CD14-positive monocyte (primary cell): Measurements from ENCODE around the gene GPRIN1. TPM values are rescaled to one million over a fixed set of nuclear protein-coding genes. Genes with fewer than 3 reads are reported as not detected.

Source experiments
- DNase-seq, 3 donors: peaks; one replicate each; pipeline ENCODE4 v3.0.0-alpha.2; 2011 to 2022
- H2AFZ ChIP-seq: 2 replicates; pipeline ENCODE4 v1.6.0; 2012; ENCODE audit warnings: mild to moderate bottlenecking, low read depth, low read length, inconsistent platforms; ENCODE audit not compliant: insufficient read depth, poor library complexity, severe bottlenecking
- H3K27ac ChIP-seq, 2 donors: 1 replicate in 1 of 2; 2 replicates in 1 of 2; pipeline ENCODE4 v1.5.1; 2012 to 2013; ENCODE audit warnings: low read length in 2 of 2, control low read depth in 1 of 2, inconsistent platforms in 1 of 2, low read depth in 1 of 2, mild to moderate bottlenecking in 1 of 2
- H3K27me3 ChIP-seq, 2 donors: one replicate each; pipeline versions ENCODE4 v1.6.0 to v1.6.1; 2011 to 2013; ENCODE audit warnings: low read length in 2 of 2; ENCODE audit not compliant: control insufficient read depth in 2 of 2, insufficient read depth in 2 of 2
- H3K36me3 ChIP-seq, 2 donors: replicated peaks in 1 of 2; 1 replicate in 1 of 2; 2 replicates in 1 of 2; pipeline versions ENCODE4 v1.5.1 to v1.6.1; 2012 to 2013; ENCODE audit warnings: low read length in 2 of 2, control low read depth in 1 of 2, inconsistent platforms in 1 of 2, mild to moderate bottlenecking in 1 of 2; ENCODE audit not compliant: insufficient read depth in 2 of 2, control insufficient read depth in 1 of 2
- H3K4me1 ChIP-seq, 2 donors: 1 replicate in 1 of 2; 2 replicates in 1 of 2; pipeline versions ENCODE4 v1.5.1 to v1.6.1; 2012 to 2013; ENCODE audit warnings: low read length in 2 of 2, control low read depth in 1 of 2, inconsistent platforms in 1 of 2, mild to moderate bottlenecking in 1 of 2, moderate library complexity in 1 of 2; ENCODE audit not compliant: insufficient read depth in 2 of 2, control insufficient read depth in 1 of 2
- H3K4me2 ChIP-seq: replicated peaks from 2 replicates; pipeline ENCODE3; 2012; ENCODE audit warnings: low read length, moderate library complexity, mild to moderate bottlenecking; ENCODE audit not compliant: poor library complexity, severe bottlenecking; ENCODE audit errors: extremely low read depth
- H3K4me3 ChIP-seq, 3 experiments: fragments of 200-600 bp in 1 of 3; sonication (generic) in 1 of 3; replicated peaks in 1 of 3; 1 replicate in 2 of 3; 2 replicates in 1 of 3; pipeline ENCODE4 v1.5.1; 2011 to 2013; ENCODE audit warnings: low read length in 3 of 3, mild to moderate bottlenecking in 3 of 3, control low read depth in 2 of 3, low read depth in 2 of 3, inconsistent platforms in 1 of 3, moderate library complexity in 1 of 3
- H3K79me2 ChIP-seq: 2 replicates; pipeline ENCODE4 v1.6.0; 2012; ENCODE audit warnings: mild to moderate bottlenecking, control low read depth, inconsistent platforms, low read length, moderate library complexity; ENCODE audit not compliant: insufficient read depth
- H3K9ac ChIP-seq: 2 replicates; pipeline ENCODE4 v1.6.0; 2017; ENCODE audit warnings: low read length, mild to moderate bottlenecking; ENCODE audit not compliant: insufficient read depth, poor library complexity, severe bottlenecking
- H3K9me3 ChIP-seq, 2 donors: replicated peaks in 1 of 2; 1 replicate in 1 of 2; 2 replicates in 1 of 2; pipeline versions ENCODE4 v1.5.1 to v1.6.1; 2012 to 2013; ENCODE audit warnings: low read length in 2 of 2, control low read depth in 1 of 2; ENCODE audit not compliant: control insufficient read depth in 1 of 2, insufficient read depth in 1 of 2
- H4K20me1 ChIP-seq: 2 replicates; pipeline ENCODE4 v1.6.0; 2012; ENCODE audit warnings: mild to moderate bottlenecking, low read length, control low read depth, moderate library complexity; ENCODE audit not compliant: insufficient read depth
- H3K27ac Mint-ChIP-seq, 7 donors: one replicate each; pipeline ENCODE4 v1.8.0; 2020; ENCODE audit warnings: mild to moderate bottlenecking in 7 of 7, mixed read lengths in 7 of 7, moderate library complexity in 6 of 7, inconsistent platforms in 2 of 7
- H3K27me3 Mint-ChIP-seq, 3 donors: one replicate each; pipeline ENCODE4 v1.8.0; 2021 to 2022; ENCODE audit warnings: low read depth in 3 of 3, mild to moderate bottlenecking in 3 of 3, mixed read lengths in 3 of 3, moderate library complexity in 3 of 3, inconsistent platforms in 1 of 3
- H3K36me3 Mint-ChIP-seq, 2 donors: one replicate each; pipeline ENCODE4 v1.8.0; 2020; ENCODE audit warnings: mixed read lengths in 2 of 2, inconsistent platforms in 1 of 2, mild to moderate bottlenecking in 1 of 2
- H3K4me1 Mint-ChIP-seq: one replicate; pipeline ENCODE4 v1.8.0; 2020; ENCODE audit warnings: mild to moderate bottlenecking, mixed read lengths
- H3K4me3 Mint-ChIP-seq, 2 donors: one replicate each; pipeline ENCODE4 v1.8.0; 2020; ENCODE audit warnings: mild to moderate bottlenecking in 2 of 2, mixed read lengths in 2 of 2, moderate library complexity in 1 of 2
- H3K9me3 Mint-ChIP-seq, 7 donors: one replicate each; pipeline ENCODE4 v1.8.0; 2020 to 2022; ENCODE audit warnings: mixed read lengths in 7 of 7, mild to moderate bottlenecking in 6 of 7, moderate library complexity in 6 of 7, inconsistent platforms in 2 of 7
- WGBS: methylation state at CpG from one replicate; pipeline ENCODE4 v1.1.5; 2013; ENCODE audit warnings: missing lambda C conversion rate; ENCODE audit not compliant: insufficient coverage; 5-methylcytosine and 5-hydroxymethylcytosine counted together
- intact Hi-C, 2 donors: fragments of 100-400 bp; cut with micrococcal nuclease; formaldehyde crosslinking; loops; one replicate each; pipeline versions ENCODE4 v1.15.0 to v1.15.1; 2023
- polyA plus RNA-seq, 3 donors: library from polyadenylated mRNA; depleted of rRNA in 1 of 3; unstranded in 2 of 3; stranded (reverse) in 1 of 3; fragments of 300-500 nt in 2 of 3; fragments of >200 nt in 1 of 3; fragmentation: Illumina TruSeq in 2 of 3; gene quantifications; 1 replicate in 2 of 3; 2 replicates in 1 of 3; pipeline ENCODE4 v1.2.3, GENCODE V29; 2012 to 2021
- TF ChIP-seq, protein P1 (sequence below): fragments of 200-600 bp; IDR thresholded peaks from one replicate; pipeline ENCODE4 v1.8.0; 2022; ENCODE audit warnings: antibody characterized with exemption, mild to moderate bottlenecking

GPRIN1 gene
- polyA plus RNA-seq, 3 donors = 0.05 to 0.30 (median 0.13) TPM

DNA sequence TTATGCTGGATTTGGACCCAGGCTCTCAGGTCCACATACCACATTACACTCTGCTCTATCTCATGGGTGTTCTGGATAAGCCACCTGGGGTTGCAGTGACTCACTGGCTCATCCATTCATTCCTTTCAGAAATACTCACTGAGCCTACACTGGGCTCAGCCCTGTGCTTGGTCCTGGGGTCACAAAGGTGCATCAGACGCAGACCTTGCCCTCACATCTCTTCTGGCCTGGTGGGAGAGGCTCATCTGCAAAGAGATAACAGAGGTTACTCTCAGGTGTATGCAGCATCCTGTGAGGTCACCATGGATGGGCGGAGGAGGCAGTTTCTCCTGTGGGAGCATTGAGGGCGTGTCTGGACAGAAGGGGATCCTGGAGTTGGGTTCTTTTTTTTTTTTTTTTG is 48.7 kb downstream of the GPRIN1 start:
- Mint-ChIP-seq H3K4me3 (no peak overlapping the region), H3K4me1 (peaks cover 15% of the 10 kb centered on the region), H3K27me3 (peaks cover 6 to 14% (median 14%) of the 10 kb centered on the region in 3 donors), H3K9me3 (peaks cover 3 to 10% (median 6%) of the 10 kb centered on the region in 7 donors), H3K36me3 (no peaks in the 10 kb centered on the region), H3K27ac (no peak overlapping the region)
- no peak overlapping the region for H3K4me3 ChIP-seq
- no peaks in the 10 kb centered on the region for H3K36me3 ChIP-seq
- no peak overlapping the region for H3K27ac ChIP-seq
- H3K79me2 ChIP-seq = no peaks in the 10 kb centered on the region
- H2AFZ ChIP-seq = no peak overlapping the region
- H3K4me1 ChIP-seq = peaks cover 3 to 11% of the 10 kb centered on the region in 2 donors
- peaks cover 0 to 3% of the 10 kb centered on the region in 2 donors for H3K27me3 ChIP-seq
- no peak overlapping the region for H3K4me2 ChIP-seq
- no peaks in the 10 kb centered on the region for H4K20me1 ChIP-seq
- no peak overlapping the region for H3K9ac ChIP-seq
- TF ChIP-seq, protein P1, sequence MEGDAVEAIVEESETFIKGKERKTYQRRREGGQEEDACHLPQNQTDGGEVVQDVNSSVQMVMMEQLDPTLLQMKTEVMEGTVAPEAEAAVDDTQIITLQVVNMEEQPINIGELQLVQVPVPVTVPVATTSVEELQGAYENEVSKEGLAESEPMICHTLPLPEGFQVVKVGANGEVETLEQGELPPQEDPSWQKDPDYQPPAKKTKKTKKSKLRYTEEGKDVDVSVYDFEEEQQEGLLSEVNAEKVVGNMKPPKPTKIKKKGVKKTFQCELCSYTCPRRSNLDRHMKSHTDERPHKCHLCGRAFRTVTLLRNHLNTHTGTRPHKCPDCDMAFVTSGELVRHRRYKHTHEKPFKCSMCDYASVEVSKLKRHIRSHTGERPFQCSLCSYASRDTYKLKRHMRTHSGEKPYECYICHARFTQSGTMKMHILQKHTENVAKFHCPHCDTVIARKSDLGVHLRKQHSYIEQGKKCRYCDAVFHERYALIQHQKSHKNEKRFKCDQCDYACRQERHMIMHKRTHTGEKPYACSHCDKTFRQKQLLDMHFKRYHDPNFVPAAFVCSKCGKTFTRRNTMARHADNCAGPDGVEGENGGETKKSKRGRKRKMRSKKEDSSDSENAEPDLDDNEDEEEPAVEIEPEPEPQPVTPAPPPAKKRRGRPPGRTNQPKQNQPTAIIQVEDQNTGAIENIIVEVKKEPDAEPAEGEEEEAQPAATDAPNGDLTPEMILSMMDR = no peak
- WGBS = 100% methylated on average over 1 of the region's 3 CpGs
- DNase-seq = no peak
- intact Hi-C loops = no loop called here
- peaks cover 0 to 6% of the 10 kb centered on the region in 2 donors for H3K9me3 ChIP-seq

DNA sequence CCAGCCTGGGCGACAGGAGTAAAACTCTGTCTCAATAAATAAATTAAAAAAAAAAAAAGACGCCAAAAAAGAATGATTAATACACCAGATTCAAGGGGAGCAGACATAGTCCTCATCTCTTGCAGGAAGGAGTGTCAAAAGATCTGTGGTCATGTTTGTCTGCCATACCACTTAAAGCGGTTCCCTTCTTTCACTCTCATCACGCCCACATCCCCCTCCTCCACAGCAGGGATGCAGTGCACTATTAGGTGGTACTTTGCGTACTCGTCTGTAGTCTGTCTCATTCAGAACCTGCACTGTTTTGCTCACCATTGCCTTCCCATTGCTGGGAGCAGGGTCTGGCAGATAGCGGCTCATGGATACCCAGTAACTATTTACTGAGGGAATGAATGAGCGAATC is 49.6 kb downstream of the GPRIN1 start:
- Mint-ChIP-seq H3K36me3 (no peaks in the 10 kb centered on the region), H3K27ac (peak overlapping the region in 1 of 7 donors; percentile 23), H3K9me3 (peaks cover 3 to 10% (median 6%) of the 10 kb centered on the region in 7 donors), H3K4me3 (no peak overlapping the region), H3K27me3 (peaks cover 7 to 15% (median 14%) of the 10 kb centered on the region in 3 donors), H3K4me1 (peaks cover 23% of the 10 kb centered on the region)
- Histone ChIP-seq H3K27me3 (peaks cover 0 to 3% of the 10 kb centered on the region in 2 donors), H4K20me1 (no peaks in the 10 kb centered on the region), H3K4me3 (no peak overlapping the region), H3K36me3 (no peaks in the 10 kb centered on the region), H3K9me3 (peaks cover 0 to 6% of the 10 kb centered on the region in 2 donors), H3K27ac (no peak overlapping the region), H3K79me2 (no peaks in the 10 kb centered on the region), H2AFZ (no peak overlapping the region), H3K4me2 (no peak overlapping the region), H3K9ac (no peak overlapping the region), H3K4me1 (peaks cover 12 to 20% of the 10 kb centered on the region in 2 donors)
- no peak for DNase-seq
- 49% methylated on average over 5 of the region's 8 CpGs for WGBS
- intact Hi-C loops = no loop called here
- TF ChIP-seq, protein P1 = no peak
